SK-N-MC (cell line): Measurements from ENCODE around the gene CIRBP.

ENCODE experiments used
- EZH2 ChIP-seq: fragments of 200-600 bp; sonication (generic); IDR thresholded peaks from one replicate; pipeline ENCODE4 v1.6.1; 2017; ENCODE audit warnings: antibody characterized with exemption
- POLR2AphosphoS5 ChIP-seq: IDR thresholded peaks from 2 replicates; pipeline ENCODE4 v1.6.1; 2012; ENCODE audit warnings: mild to moderate bottlenecking, low read depth, low read length, borderline replicate concordance

GRCh38 chr19:1244693-1245451, 24.3 kb upstream of the CIRBP start:
- TF ChIP-seq POLR2AphosphoS5 (0 out of 2 replicates have a peak, but pooled peaks have one; percentile 1), EZH2 (no peak)
